ENCODE results near the gene SEZ6L.

- no peak for TF ChIP-seq CTCF (optimal IDR thresholded peaks at IDR 0.05 in 1 of 3, IDR thresholded peaks at IDR 0.05 in 1 of 3, conservative IDR thresholded peaks at IDR 0.05 in 1 of 3; ENCODE audit: extremely low read depth in 1 of 3, insufficient read depth in 2 of 3, low read length in 3 of 3)
- TF ChIP-seq EZH2 (IDR thresholded peaks at IDR 0.05; ENCODE audit: low read length): no peak
Measured at GRCh38 chr22:26308467-26308866, 139.2 kb downstream of the SEZ6L start.
